ENCODE measurements around the gene ZNF765.

GRCh38 chr19:53394974-53395839 is at the start of gene ZNF765:
- TF ChIP-seq CTCF (IDR thresholded peaks at IDR 0.05; ENCODE audit: poor library complexity) (peak; percentile 48), EZH2 (IDR thresholded peaks at IDR 0.05; ENCODE audit: borderline replicate concordance) (no peak), EZH2phosphoT487 (IDR thresholded peaks at IDR 0.05; ENCODE audit: low read depth, severe bottlenecking, unreplicated experiment) (no peak)
